Vagina (tissue), 2 donors: ENCODE results near the gene FOXO3.

Experiments
- POLR2A ChIP-seq, 2 donors: fragments of 450-650 bp; IDR thresholded peaks; one replicate each; pipeline ENCODE4 v1.6.1; 2017; ENCODE audit warnings: antibody characterized with exemption in 2 of 2, mild to moderate bottlenecking in 2 of 2, moderate library complexity in 2 of 2
- TF ChIP-seq, protein P1 (sequence below), 3 experiments: fragments of 450-650 bp in 2 of 3; fragments of 200-600 bp in 1 of 3; sonication (generic) in 1 of 3; IDR thresholded peaks; one replicate each; pipeline ENCODE4 v1.5.1; 2017 to 2019; ENCODE audit warnings: antibody characterized with exemption in 3 of 3, mild to moderate bottlenecking in 2 of 3, moderate library complexity in 2 of 3

DNA sequence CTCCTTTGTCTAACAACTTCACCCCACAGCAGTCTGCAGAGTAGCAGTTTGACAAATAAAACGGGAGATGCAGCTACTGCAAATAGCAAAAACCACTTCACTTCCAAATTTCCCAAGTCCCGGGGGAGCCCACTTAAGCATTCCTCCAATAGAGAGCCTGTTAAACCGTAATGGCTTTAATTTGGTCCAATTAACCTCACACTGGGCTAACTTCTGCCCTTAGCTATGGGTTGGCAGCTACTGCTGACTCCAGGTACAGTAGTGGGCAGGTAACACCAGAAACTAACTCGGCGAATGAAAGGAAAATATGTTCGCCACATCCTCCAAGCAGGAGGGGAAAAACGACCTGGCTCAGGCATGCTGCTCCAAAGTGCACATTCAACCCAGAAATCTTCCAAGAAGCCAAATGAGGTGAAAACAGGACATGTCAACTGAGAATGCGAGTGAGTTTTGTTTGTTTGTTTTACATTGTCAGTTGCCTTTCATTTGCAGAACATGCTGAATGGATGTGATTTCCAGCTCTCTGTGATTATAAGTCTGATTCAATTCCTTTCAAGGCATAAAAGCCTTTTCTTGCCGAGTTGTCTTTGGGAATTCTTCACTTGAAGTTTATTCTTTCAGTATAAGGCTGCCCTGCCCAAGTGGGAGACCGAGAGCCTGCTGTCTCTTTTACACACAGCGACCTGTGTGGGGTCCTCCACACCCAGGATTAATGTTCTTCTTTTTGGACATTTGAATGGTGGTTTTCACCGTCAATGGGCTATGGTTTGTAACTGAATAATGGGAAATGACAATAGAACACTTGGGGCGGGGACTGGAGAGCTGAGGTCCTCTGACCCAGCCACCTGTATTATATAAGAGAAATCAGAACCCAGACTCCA lies 170.2 kb downstream of the FOXO3 start:
- TF ChIP-seq POLR2A (IDR thresholded peaks at IDR 0.05): no peak
- TF ChIP-seq, protein P1, sequence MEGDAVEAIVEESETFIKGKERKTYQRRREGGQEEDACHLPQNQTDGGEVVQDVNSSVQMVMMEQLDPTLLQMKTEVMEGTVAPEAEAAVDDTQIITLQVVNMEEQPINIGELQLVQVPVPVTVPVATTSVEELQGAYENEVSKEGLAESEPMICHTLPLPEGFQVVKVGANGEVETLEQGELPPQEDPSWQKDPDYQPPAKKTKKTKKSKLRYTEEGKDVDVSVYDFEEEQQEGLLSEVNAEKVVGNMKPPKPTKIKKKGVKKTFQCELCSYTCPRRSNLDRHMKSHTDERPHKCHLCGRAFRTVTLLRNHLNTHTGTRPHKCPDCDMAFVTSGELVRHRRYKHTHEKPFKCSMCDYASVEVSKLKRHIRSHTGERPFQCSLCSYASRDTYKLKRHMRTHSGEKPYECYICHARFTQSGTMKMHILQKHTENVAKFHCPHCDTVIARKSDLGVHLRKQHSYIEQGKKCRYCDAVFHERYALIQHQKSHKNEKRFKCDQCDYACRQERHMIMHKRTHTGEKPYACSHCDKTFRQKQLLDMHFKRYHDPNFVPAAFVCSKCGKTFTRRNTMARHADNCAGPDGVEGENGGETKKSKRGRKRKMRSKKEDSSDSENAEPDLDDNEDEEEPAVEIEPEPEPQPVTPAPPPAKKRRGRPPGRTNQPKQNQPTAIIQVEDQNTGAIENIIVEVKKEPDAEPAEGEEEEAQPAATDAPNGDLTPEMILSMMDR (IDR thresholded peaks at IDR 0.05): no peak
